SJSA1 (cell line): ENCODE data around the gene UXS1. TPM values are rescaled to one million over a fixed set of nuclear protein-coding genes. Genes with fewer than 3 reads are reported as not detected.
A peak's percentile ranks its signal among the peaks of the same experiment; 100 is the strongest.

ENCODE experiments used
- DNase-seq, 2 experiments: peaks; one replicate each; pipeline ENCODE4 v3.0.0-alpha.2; 2015 to 2020; ENCODE audit warnings: low spot score in 2 of 2, low read depth in 1 of 2
- H3K27ac ChIP-seq: fragments of 250-450 bp; sonication (Bioruptor Pico); 2 replicates; pipeline ENCODE4 v1.5.1; 2020; ENCODE audit warnings: mild to moderate bottlenecking, moderate library complexity
- H3K27me3 ChIP-seq: fragments of 250-450 bp; sonication (Bioruptor Pico); replicated peaks from 2 replicates; pipeline ENCODE4 v1.5.1; 2020; ENCODE audit warnings: mild to moderate bottlenecking, moderate library complexity
- H3K36me3 ChIP-seq: fragments of 250-450 bp; sonication (Bioruptor Pico); 2 replicates; pipeline ENCODE4 v1.5.1; 2020; ENCODE audit warnings: mild to moderate bottlenecking
- H3K4me1 ChIP-seq: fragments of 250-450 bp; sonication (Bioruptor Pico); replicated peaks from 2 replicates; pipeline ENCODE4 v1.6.1; 2021; ENCODE audit warnings: mild to moderate bottlenecking
- H3K4me3 ChIP-seq: fragments of 250-450 bp; sonication (Bioruptor Pico); 2 replicates; pipeline ENCODE4 v1.5.1; 2020; ENCODE audit warnings: mild to moderate bottlenecking
- H3K9me3 ChIP-seq: fragments of 250-450 bp; sonication (Bioruptor Pico); replicated peaks from 2 replicates; pipeline ENCODE4 v1.5.1; 2020; ENCODE audit warnings: mild to moderate bottlenecking
- total RNA-seq: library from RNA; depleted of rRNA; stranded (reverse); fragments of >200 nt; shearing (Covaris generic); gene quantifications from 2 replicates; pipeline ENCODE4 v1.2.3, GENCODE V29; 2014

UXS1 gene
- total RNA-seq, 1 experiment from 2014 or later, result 60.6 TPM

- peak in 1 of 2 experiments; percentile 29 for DNase-seq
- H3K36me3 ChIP-seq, result peaks cover 2% of the 10 kb centered on the region; the same call in 1 of the 2 replicates
- H3K4me1 ChIP-seq, result peaks cover 9% of the 10 kb centered on the region
- no peak overlapping the region for H3K4me3 ChIP-seq
- H3K27me3 ChIP-seq, result no peaks in the 10 kb centered on the region
- no peaks in the 10 kb centered on the region for H3K9me3 ChIP-seq
- no peak overlapping the region; the same call in 1 of the 2 replicates for H3K27ac ChIP-seq
Observed at GRCh38 chr2:106183101-106183696, 10.9 kb downstream of the UXS1 start.

- H3K27me3 ChIP-seq, result no peaks in the 10 kb centered on the region
- no peak overlapping the region for H3K27ac ChIP-seq
- H3K4me1 ChIP-seq, result peaks cover 9% of the 10 kb centered on the region
- peaks cover 6% of the 10 kb centered on the region; the same call in 1 of the 2 replicates for H3K36me3 ChIP-seq
- H3K4me3 ChIP-seq, result no peak overlapping the region
- no peaks in the 10 kb centered on the region for H3K9me3 ChIP-seq
- DNase-seq, result no peak
Observed at GRCh38 chr2:106181064-106181463, 13.0 kb downstream of the UXS1 start.

GRCh38 chr2:106180602-106181001 is 13.5 kb downstream of the UXS1 start:
- Histone ChIP-seq H3K36me3 (peaks cover 4% of the 10 kb centered on the region; the same call in 1 of the 2 replicates), H3K27ac (no peak overlapping the region), H3K4me1 (peaks cover 9% of the 10 kb centered on the region), H3K27me3 (no peaks in the 10 kb centered on the region), H3K4me3 (no peak overlapping the region), H3K9me3 (no peaks in the 10 kb centered on the region)
- DNase-seq, result no peak

- H3K36me3 ChIP-seq, result 0 out of 2 replicates have a peak, but pooled peaks cover 3% of the 10 kb centered on the region
- H3K4me1 ChIP-seq, result peaks cover 9% of the 10 kb centered on the region
- no peak overlapping the region for H3K4me3 ChIP-seq
- no peak for DNase-seq
- no peak overlapping the region for H3K27ac ChIP-seq
- no peaks in the 10 kb centered on the region for H3K27me3 ChIP-seq
- no peaks in the 10 kb centered on the region for H3K9me3 ChIP-seq
Observed at GRCh38 chr2:106178716-106179115, 15.4 kb downstream of the UXS1 start.

- Histone ChIP-seq H3K4me1 (no peaks in the 10 kb centered on the region), H3K27ac (no peak overlapping the region), H3K27me3 (no peaks in the 10 kb centered on the region), H3K4me3 (no peak overlapping the region), H3K36me3 (0 out of 2 replicates have a peak, but pooled peaks cover 3% of the 10 kb centered on the region), H3K9me3 (no peaks in the 10 kb centered on the region)
- no peak for DNase-seq
Observed at GRCh38 chr2:106177581-106177980, 16.5 kb downstream of the UXS1 start.

GRCh38 chr2:106176446-106177099 is 17.5 kb downstream of the UXS1 start:
- H3K4me1 ChIP-seq, result no peaks in the 10 kb centered on the region
- no peak overlapping the region for H3K4me3 ChIP-seq
- H3K27ac ChIP-seq, result no peak overlapping the region
- H3K27me3 ChIP-seq, result no peaks in the 10 kb centered on the region
- H3K36me3 ChIP-seq, result 0 out of 2 replicates have a peak, but pooled peaks cover 3% of the 10 kb centered on the region
- no peaks in the 10 kb centered on the region for H3K9me3 ChIP-seq
- DNase-seq, result no peak

GRCh38 chr2:106175086-106175850 is 18.8 kb downstream of the UXS1 start:
- no peaks in the 10 kb centered on the region for H3K4me1 ChIP-seq
- DNase-seq, result no peak
- H3K36me3 ChIP-seq, result 0 out of 2 replicates have a peak, but pooled peaks cover 3% of the 10 kb centered on the region
- H3K27ac ChIP-seq, result no peak overlapping the region
- H3K4me3 ChIP-seq, result no peak overlapping the region
- no peaks in the 10 kb centered on the region for H3K9me3 ChIP-seq
- H3K27me3 ChIP-seq, result no peaks in the 10 kb centered on the region

- no peak overlapping the region for H3K27ac ChIP-seq
- no peak overlapping the region for H3K4me3 ChIP-seq
- H3K9me3 ChIP-seq, result no peaks in the 10 kb centered on the region
- no peaks in the 10 kb centered on the region for H3K27me3 ChIP-seq
- 0 out of 2 replicates have a peak, but pooled peaks cover 3% of the 10 kb centered on the region for H3K36me3 ChIP-seq
- DNase-seq, result no peak
- no peaks in the 10 kb centered on the region for H3K4me1 ChIP-seq
Observed at GRCh38 chr2:106174056-106174455, 20.0 kb downstream of the UXS1 start.

GRCh38 chr2:106172649-106173048 is 21.5 kb downstream of the UXS1 start:
- DNase-seq, result no peak
- Histone ChIP-seq H3K9me3 (no peaks in the 10 kb centered on the region), H3K4me1 (no peaks in the 10 kb centered on the region), H3K27ac (no peak overlapping the region), H3K36me3 (0 out of 2 replicates have a peak, but pooled peaks cover under 1% of the 10 kb centered on the region), H3K27me3 (no peaks in the 10 kb centered on the region), H3K4me3 (no peak overlapping the region)

- Histone ChIP-seq H3K36me3 (no peaks in the 10 kb centered on the region), H3K4me1 (peaks cover 19% of the 10 kb centered on the region), H3K27ac (no peak overlapping the region), H3K4me3 (no peak overlapping the region), H3K9me3 (no peaks in the 10 kb centered on the region), H3K27me3 (no peaks in the 10 kb centered on the region)
- DNase-seq, result no peak
Observed at GRCh38 chr2:106168657-106169056, 25.4 kb downstream of the UXS1 start.

- Histone ChIP-seq H3K9me3 (no peaks in the 10 kb centered on the region), H3K27ac (no peak overlapping the region), H3K36me3 (0 out of 2 replicates have a peak, but pooled peaks cover 3% of the 10 kb centered on the region), H3K4me3 (no peak overlapping the region), H3K27me3 (no peaks in the 10 kb centered on the region), H3K4me1 (peaks cover 19% of the 10 kb centered on the region)
- DNase-seq, result no peak
Observed at GRCh38 chr2:106167067-106167466, 27.0 kb downstream of the UXS1 start.

- no peak overlapping the region for H3K27ac ChIP-seq
Observed at GRCh38 chr2:106165561-106165960, 28.5 kb downstream of the UXS1 start.

GRCh38 chr2:106165029-106165428 is 29.1 kb downstream of the UXS1 start:
- Histone ChIP-seq H3K4me3 (no peak overlapping the region), H3K27me3 (no peaks in the 10 kb centered on the region), H3K9me3 (no peaks in the 10 kb centered on the region), H3K36me3 (peaks cover 6% of the 10 kb centered on the region), H3K27ac (no peak overlapping the region), H3K4me1 (peaks cover 19% of the 10 kb centered on the region)
- peak in 1 of 2 experiments; percentile 25 for DNase-seq

More at GRCh38 chr2:106165561-106165960, 28.5 kb downstream of the UXS1 start:
- H3K9me3 ChIP-seq, result no peaks in the 10 kb centered on the region
- 0 out of 2 replicates have a peak, but pooled peaks cover 3% of the 10 kb centered on the region for H3K36me3 ChIP-seq
- no peaks in the 10 kb centered on the region for H3K27me3 ChIP-seq
- DNase-seq, result peak in 1 of 2 experiments; percentile 24
- H3K4me1 ChIP-seq, result peaks cover 19% of the 10 kb centered on the region
- H3K4me3 ChIP-seq, result no peak overlapping the region
